Activated gamma-delta T cell (primary cell): ENCODE measurements around the gene KASH5.
A peak's percentile ranks its signal among the peaks of the same experiment; 100 is the strongest.

ENCODE experiments used
- DNase-seq: peaks from one replicate; lab custom pipeline; 2025; lab: John Stamatoyannopoulos, UW

KASH5 gene

GRCh38 chr19:49421039-49421877 is 33.2 kb downstream of the KASH5 start:
- DNase-seq, result no peak

GRCh38 chr19:49421878-49422202 is 33.8 kb downstream of the KASH5 start:
- no peak for DNase-seq

- DNase-seq, result peak; percentile 35
Measured at GRCh38 chr19:49422407-49423070, 34.5 kb downstream of the KASH5 start.

GRCh38 chr19:49423071-49423984 is 35.3 kb downstream of the KASH5 start, which contains the start of gene PTH2:
Gene PTH2 (minus strand): TSS chr19:49423441. CDS start chr19:49423339, 102 bp downstream.
- DNase-seq, result no peak

GRCh38 chr19:49423985-49424303 is 35.9 kb downstream of the KASH5 start:
- no peak for DNase-seq

GRCh38 chr19:49425178-49425577 is 37.1 kb downstream of the KASH5 start, which contains the start of gene GFY:
Gene GFY (plus strand): TSS chr19:49425388. CDS start chr19:49426431, 1,043 bp downstream.
- DNase-seq, result no peak

- no peak for DNase-seq
Measured at GRCh38 chr19:49425922-49426592, 38.0 kb downstream of the KASH5 start.

- no peak for DNase-seq
Measured at GRCh38 chr19:49427339-49427738, 39.3 kb downstream of the KASH5 start.

- DNase-seq, result no peak
Measured at GRCh38 chr19:49427855-49428546, 40.0 kb downstream of the KASH5 start.

- DNase-seq, result no peak
Measured at GRCh38 chr19:49428547-49429451, 40.8 kb downstream of the KASH5 start.

GRCh38 chr19:49430172-49430677 is 42.2 kb downstream of the KASH5 start:
- DNase-seq, result no peak

- DNase-seq, result no peak
Measured at GRCh38 chr19:49430678-49431329, 42.8 kb downstream of the KASH5 start.

GRCh38 chr19:49431330-49431749 is 43.3 kb downstream of the KASH5 start:
- DNase-seq, result no peak

GRCh38 chr19:49432141-49433073 is 44.4 kb downstream of the KASH5 start:
- no peak for DNase-seq

GRCh38 chr19:49433240-49433901 is 45.3 kb downstream of the KASH5 start:
- DNase-seq, result no peak

GRCh38 chr19:49434907-49435583 is 47.0 kb downstream of the KASH5 start:
- no peak for DNase-seq

- DNase-seq, result no peak
Measured at GRCh38 chr19:49435670-49436069, 47.6 kb downstream of the KASH5 start.
